Epithelial cell of prostate (primary cell): ENCODE data around the gene CCNY.
A peak's percentile ranks its signal among the peaks of the same experiment; 100 is the strongest.
"Not testable (repeated sequence)": the region's sequence is repeated elsewhere in the genome, so short reads cannot be mapped to it uniquely, and the experiment has no call there.

Experiments
- DNase-seq: peaks from one replicate; pipeline ENCODE4 v3.0.0-alpha.2; 2011; ENCODE audit warnings: low read depth, low spot score
- H3K27ac ChIP-seq: fragments of 450-650 bp; 2 replicates; pipeline ENCODE4 v1.5.1; 2017; ENCODE audit warnings: mild to moderate bottlenecking

CCNY gene

GRCh38 chr10:35502692-35503091 lies 166.4 kb downstream of the CCNY start:
- H3K27ac ChIP-seq: no peak overlapping the region
- no peak for DNase-seq

GRCh38 chr10:35503578-35503977 lies 167.3 kb downstream of the CCNY start:
- no peak overlapping the region for H3K27ac ChIP-seq
- no peak for DNase-seq

GRCh38 chr10:35504132-35504531 lies 167.8 kb downstream of the CCNY start:
- H3K27ac ChIP-seq: no peak overlapping the region
- DNase-seq: no peak

GRCh38 chr10:35505241-35505873 lies 169.0 kb downstream of the CCNY start:
- DNase-seq: no peak
- H3K27ac ChIP-seq: no peak overlapping the region

GRCh38 chr10:35506741-35507140 lies 170.4 kb downstream of the CCNY start:
- DNase-seq: no peak
- H3K27ac ChIP-seq: no peak overlapping the region

GRCh38 chr10:35507519-35508109 lies 171.3 kb downstream of the CCNY start:
- no peak for DNase-seq
- H3K27ac ChIP-seq: no peak overlapping the region

GRCh38 chr10:35508647-35509046 lies 172.3 kb downstream of the CCNY start:
- no peak for DNase-seq
- H3K27ac ChIP-seq: no peak overlapping the region

GRCh38 chr10:35510891-35511290 lies 174.6 kb downstream of the CCNY start:
- DNase-seq: no peak
- H3K27ac ChIP-seq: no peak overlapping the region

GRCh38 chr10:35511647-35512046 lies 175.3 kb downstream of the CCNY start:
- no peak for DNase-seq

GRCh38 chr10:35516102-35516670 lies 179.9 kb downstream of the CCNY start:
- H3K27ac ChIP-seq: no peak overlapping the region
- no peak for DNase-seq

More at GRCh38 chr10:35511647-35512046, 175.3 kb downstream of the CCNY start:
- no peak overlapping the region for H3K27ac ChIP-seq

GRCh38 chr10:35517431-35518181 lies 181.3 kb downstream of the CCNY start:
- no peak overlapping the region for H3K27ac ChIP-seq
- DNase-seq: no peak

- not testable (repeated sequence) for H3K27ac ChIP-seq, DNase-seq
These were observed 181.9 kb downstream of the CCNY start for GRCh38 chr10:35518187-35518586.

- no peak overlapping the region for H3K27ac ChIP-seq
- DNase-seq: no peak
These were observed 184.7 kb downstream of the CCNY start for GRCh38 chr10:35520996-35521395.

- no peak overlapping the region for H3K27ac ChIP-seq
- DNase-seq: no peak
These were observed 187.4 kb downstream of the CCNY start for GRCh38 chr10:35523670-35524225.

GRCh38 chr10:35526746-35527145 lies 190.4 kb downstream of the CCNY start:
- DNase-seq: no peak
- H3K27ac ChIP-seq: no peak overlapping the region

- no peak overlapping the region for H3K27ac ChIP-seq
- DNase-seq: no peak
These were observed 195.8 kb downstream of the CCNY start for GRCh38 chr10:35532141-35532540.

GRCh38 chr10:35533565-35533964 lies 197.3 kb downstream of the CCNY start:
- H3K27ac ChIP-seq: no peak overlapping the region
- DNase-seq: peak; percentile 27

GRCh38 chr10:35535136-35535535 lies 198.8 kb downstream of the CCNY start:
- no peak overlapping the region for H3K27ac ChIP-seq
- no peak for DNase-seq

GRCh38 chr10:35536789-35537188 lies 200.5 kb downstream of the CCNY start:
- DNase-seq: no peak
- H3K27ac ChIP-seq: no peak overlapping the region

GRCh38 chr10:35537925-35538324 lies 201.6 kb downstream of the CCNY start:
- not testable (repeated sequence) for H3K27ac ChIP-seq, DNase-seq
